Measurements from ENCODE around the gene UNC5B.
"Not testable (repeated sequence)": the region's sequence is repeated elsewhere in the genome, so short reads cannot be mapped to it uniquely, and the experiment has no call there.

The UNC5B gene

DNA sequence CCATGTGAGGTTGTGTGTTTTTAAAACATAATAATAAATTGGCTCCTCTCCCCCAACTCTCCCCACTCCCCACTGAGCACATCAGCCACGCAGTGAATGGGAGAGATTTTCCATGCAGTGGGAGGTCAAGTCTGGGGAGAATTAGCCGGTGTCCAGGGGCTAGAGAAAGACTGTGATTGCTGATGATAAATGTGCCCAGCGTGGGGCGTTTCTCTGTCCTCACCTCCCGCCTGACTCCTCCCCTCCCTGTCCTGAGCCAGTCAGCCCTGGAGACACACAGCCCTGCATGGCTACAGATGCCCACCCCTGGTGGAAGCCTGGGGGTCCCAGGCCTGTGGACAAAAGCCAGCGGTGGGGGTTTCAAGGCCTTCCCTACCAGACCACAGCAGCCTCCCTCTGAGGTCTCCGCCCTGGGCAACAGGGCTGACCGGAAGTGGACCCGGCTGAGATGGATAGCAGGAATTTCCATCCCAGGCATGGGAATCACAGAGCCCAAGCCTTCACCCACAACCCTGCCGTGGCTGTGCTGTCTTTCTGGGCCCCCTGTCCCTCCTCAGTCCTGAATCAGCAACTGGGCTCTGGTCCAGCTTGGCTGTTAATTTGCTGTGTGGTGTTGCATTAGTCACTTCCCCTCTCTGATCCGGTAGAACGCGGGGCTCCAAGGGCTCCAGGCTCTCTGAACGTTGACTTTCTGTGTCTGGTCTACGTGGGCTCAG is 59.8 kb downstream of the UNC5B start:
- DNase-seq (ENCODE audit: low read depth): peak; percentile 44
- H3K4me3 ChIP-seq (ENCODE audit: low read length): no peak overlapping the region
- TF ChIP-seq, protein P1, sequence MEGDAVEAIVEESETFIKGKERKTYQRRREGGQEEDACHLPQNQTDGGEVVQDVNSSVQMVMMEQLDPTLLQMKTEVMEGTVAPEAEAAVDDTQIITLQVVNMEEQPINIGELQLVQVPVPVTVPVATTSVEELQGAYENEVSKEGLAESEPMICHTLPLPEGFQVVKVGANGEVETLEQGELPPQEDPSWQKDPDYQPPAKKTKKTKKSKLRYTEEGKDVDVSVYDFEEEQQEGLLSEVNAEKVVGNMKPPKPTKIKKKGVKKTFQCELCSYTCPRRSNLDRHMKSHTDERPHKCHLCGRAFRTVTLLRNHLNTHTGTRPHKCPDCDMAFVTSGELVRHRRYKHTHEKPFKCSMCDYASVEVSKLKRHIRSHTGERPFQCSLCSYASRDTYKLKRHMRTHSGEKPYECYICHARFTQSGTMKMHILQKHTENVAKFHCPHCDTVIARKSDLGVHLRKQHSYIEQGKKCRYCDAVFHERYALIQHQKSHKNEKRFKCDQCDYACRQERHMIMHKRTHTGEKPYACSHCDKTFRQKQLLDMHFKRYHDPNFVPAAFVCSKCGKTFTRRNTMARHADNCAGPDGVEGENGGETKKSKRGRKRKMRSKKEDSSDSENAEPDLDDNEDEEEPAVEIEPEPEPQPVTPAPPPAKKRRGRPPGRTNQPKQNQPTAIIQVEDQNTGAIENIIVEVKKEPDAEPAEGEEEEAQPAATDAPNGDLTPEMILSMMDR (IDR thresholded peaks at IDR 0.05; ENCODE audit: insufficient read depth, low read depth, low read length, missing control alignments): no peak

DNA sequence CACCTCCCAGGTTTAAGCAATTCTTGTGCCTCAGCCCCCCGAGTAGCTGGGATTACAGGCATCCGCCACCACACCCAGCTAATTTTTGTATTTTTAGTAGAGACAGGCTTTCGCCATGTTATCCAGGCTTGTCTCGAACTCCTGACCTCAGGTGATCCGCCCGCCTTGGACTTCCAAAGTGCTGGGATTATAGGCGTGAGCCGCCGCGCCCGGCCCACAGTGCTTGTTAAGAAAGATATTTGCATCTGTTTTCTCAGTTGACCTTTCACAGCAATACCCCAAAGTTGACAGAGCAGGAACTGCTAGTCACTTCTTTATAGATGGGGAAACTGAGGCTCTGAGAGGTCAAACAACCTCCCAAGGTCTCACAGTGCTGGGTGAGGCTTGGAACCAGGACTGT is 60.6 kb downstream of the UNC5B start:
- not testable (repeated sequence) for H3K4me3 ChIP-seq (ENCODE audit: low read length); DNase-seq (ENCODE audit: low read depth)

DNA sequence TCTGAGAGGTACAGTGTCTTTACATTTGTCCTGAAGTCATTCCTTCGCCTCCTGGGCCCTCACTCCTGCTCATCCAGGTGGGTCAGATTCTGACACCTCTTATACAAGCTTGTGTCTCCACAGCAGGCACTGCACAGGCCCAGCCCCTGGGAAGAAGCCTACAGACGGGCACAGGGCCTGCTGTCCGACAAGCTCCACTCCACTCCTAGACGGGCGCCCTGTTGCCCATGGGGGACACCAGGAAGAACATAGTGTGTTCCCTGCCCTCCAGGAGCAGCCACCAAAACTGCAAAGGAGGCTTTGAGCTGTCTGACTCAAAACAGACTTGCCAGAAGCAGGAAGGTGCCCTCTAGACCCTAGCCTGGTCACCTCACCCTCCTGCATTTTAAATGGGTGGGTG is 61.1 kb downstream of the UNC5B start:
- H3K4me3 ChIP-seq (ENCODE audit: low read length): no peak overlapping the region
- TF ChIP-seq, protein P1 (IDR thresholded peaks at IDR 0.05; ENCODE audit: insufficient read depth, low read depth, low read length, missing control alignments): no peak
- DNase-seq (ENCODE audit: low read depth): no peak

DNA sequence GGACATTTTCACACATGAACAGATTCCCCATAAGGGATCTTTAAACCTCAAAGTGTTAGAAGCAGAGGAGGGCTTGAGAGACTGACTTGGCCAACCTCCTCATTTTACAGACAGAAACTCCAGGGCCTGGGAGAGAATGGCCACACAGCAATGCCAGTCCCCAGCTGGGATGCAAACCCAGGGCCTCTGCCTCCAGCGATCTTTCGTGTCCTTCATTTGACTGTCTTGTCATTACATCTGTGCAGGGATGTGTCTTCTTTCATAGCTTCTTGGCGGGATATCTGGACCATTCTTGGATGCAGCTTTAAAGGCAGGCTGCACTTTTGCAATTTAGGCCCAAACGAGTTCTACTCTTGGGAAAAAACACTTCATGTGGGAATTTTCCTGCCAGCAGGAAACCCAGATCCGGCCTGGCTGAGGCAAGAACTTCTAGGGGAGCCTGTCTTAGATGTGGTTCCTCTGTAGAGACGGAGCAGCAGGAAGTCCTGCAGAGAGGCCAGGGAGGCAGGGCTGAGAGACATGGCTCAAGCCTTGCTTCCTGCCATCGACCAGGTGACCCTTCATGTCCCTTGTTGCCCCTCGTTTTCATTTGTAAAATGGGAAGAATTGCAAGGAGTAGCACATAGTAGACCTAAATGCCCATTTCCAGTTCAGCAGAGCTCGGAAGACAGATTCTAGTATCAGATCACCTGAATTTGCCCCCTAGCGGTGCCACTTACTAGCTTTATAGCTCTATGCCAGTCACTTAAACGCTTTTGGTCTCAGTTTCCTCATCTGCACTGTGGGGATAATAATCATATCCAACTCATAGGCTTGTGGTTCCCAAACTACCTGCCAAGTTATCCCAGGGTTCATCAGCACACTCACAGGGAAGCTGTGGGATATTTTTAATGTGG is 62.8 kb downstream of the UNC5B start:
- no peak for DNase-seq (ENCODE audit: low read depth)
- TF ChIP-seq, protein P1 (IDR thresholded peaks at IDR 0.05; ENCODE audit: insufficient read depth, low read depth, low read length, missing control alignments): no peak

DNA sequence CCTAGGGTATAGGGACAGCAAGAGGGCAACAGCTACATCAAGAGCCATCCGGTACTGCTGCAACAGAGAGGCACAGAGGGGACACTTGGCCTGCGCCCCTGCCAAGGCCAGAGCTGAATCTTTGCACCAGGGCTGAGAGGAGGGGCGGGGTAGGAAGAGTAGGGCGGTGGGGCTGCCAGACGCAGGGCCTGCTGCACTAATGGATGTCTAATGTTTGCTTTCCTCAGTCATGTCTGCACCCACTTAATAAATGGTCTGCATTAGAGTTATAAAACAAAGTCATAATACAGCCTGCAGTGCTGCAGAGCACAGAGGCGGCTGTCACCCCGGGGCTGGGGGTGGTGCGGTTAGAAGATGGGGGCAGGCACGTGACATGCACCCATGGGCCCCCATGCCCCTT is 64.5 kb downstream of the UNC5B start:
- H3K4me3 ChIP-seq (ENCODE audit: low read length): no peak overlapping the region
- no peak for DNase-seq (ENCODE audit: low read depth)
- TF ChIP-seq, protein P1 (IDR thresholded peaks at IDR 0.05; ENCODE audit: insufficient read depth, low read depth, low read length, missing control alignments): no peak

More for the DNA sequence above, 62.8 kb downstream of the UNC5B start:
- no peak overlapping the region for H3K4me3 ChIP-seq (ENCODE audit: low read length)

DNA sequence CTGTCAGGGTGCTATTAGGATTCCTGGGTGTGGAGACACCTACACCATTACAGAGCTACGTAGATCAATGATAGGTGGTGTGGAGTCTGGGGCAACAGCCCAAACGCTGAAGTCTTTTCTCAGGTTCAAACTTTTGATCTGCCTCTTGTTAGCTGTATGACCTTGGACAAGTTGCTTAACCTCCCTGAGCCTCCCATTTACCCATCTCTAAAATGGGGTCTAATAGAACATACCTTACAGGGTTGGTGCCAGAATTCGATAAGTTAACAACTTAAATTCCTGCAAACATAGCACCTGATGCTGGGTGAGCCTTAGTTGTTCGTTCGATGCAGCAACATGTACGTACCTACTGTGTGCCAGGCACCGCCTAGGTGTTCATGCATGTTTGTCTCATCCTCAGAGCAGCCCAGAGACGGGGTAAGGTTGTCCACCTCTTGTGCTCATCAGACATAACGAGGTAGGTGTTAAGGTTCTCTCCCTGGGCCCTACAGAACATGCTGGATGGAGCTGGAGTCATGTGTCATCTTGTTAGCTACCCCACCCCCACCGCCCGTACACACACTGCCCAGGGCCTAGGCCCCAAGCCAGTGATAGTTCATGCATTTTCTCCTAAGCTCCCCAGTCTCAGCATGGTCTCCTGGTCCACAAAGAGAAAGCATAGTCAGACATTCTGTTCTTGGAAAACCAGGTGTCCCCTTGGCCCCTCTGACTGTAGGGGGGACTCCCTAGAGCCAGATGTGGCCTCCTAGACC is 65.7 kb downstream of the UNC5B start:
- no peak for DNase-seq (ENCODE audit: low read depth)
- no peak overlapping the region for H3K4me3 ChIP-seq (ENCODE audit: low read length)
- TF ChIP-seq, protein P1 (IDR thresholded peaks at IDR 0.05; ENCODE audit: insufficient read depth, low read depth, low read length, missing control alignments): no peak
